GM12865 (cell line): ENCODE data around the gene SCARB1.

ENCODE experiments used
- DNase-seq: peaks from one replicate; pipeline ENCODE4 v3.0.0; 2010; ENCODE audit warnings: low read depth
- H3K4me3 ChIP-seq: 2 replicates; pipeline ENCODE4 v1.5.1; 2011; ENCODE audit warnings: mild to moderate bottlenecking, low read depth, low read length, control low read depth
- TF ChIP-seq, protein P1 (sequence below): IDR thresholded peaks from 2 replicates; pipeline ENCODE4 v1.5.1; 2011; ENCODE audit warnings: low read length, control low read depth, low read depth, inconsistent platforms; ENCODE audit not compliant: insufficient read depth; ENCODE audit errors: missing control alignments

SCARB1 gene

DNA sequence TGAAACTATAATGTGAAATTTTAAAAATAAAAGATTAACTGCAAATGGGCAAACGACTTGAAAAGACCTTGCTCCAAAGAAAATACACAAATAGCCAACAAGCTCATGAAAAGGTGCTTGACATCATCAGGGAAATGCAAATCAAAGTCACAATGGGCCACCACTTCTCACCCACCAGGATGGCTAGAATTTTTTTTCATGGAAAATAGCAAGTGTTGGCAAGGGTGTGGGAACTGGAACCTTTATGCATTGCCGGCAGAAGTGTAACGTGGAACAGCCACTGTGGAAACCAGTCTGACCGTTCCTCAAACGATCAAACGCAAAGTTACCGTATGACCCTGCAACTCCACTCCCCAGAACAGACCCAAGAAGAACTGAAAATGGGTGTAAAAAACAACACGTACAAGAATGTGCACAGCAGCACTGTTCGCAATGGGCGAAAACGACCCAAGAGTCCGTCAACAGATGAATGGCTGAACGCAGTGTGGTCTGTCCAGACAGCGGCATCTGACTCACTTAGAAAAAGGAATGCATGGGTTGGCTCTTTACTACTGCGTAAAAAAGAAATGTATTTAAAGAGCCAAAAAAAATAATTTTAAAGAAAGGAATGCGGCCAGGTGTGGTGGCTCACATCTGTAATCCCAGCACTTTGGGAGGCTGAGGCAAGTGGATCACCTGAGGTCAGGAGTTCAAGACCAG lies 40.2 kb downstream of the SCARB1 start:
- TF ChIP-seq, protein P1, sequence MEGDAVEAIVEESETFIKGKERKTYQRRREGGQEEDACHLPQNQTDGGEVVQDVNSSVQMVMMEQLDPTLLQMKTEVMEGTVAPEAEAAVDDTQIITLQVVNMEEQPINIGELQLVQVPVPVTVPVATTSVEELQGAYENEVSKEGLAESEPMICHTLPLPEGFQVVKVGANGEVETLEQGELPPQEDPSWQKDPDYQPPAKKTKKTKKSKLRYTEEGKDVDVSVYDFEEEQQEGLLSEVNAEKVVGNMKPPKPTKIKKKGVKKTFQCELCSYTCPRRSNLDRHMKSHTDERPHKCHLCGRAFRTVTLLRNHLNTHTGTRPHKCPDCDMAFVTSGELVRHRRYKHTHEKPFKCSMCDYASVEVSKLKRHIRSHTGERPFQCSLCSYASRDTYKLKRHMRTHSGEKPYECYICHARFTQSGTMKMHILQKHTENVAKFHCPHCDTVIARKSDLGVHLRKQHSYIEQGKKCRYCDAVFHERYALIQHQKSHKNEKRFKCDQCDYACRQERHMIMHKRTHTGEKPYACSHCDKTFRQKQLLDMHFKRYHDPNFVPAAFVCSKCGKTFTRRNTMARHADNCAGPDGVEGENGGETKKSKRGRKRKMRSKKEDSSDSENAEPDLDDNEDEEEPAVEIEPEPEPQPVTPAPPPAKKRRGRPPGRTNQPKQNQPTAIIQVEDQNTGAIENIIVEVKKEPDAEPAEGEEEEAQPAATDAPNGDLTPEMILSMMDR: no peak
- no peak for DNase-seq
- no peak overlapping the region for H3K4me3 ChIP-seq

DNA sequence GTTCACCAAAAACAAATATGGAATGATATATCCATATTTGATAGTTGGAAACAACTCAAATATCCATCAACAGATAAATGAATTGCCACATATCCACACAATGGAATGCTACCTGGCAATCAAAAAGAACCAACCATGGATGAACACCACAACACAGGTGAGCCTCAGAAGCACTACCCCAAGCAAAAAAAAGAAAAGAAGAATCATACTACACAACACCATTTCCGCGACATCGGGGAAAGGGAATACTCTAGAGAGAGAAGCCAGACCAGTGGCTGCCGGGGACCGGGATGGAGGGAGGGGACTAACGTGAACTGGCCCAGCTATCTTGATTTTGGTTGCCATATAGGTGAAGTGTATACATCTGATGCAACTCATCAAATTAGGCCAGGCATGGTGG lies 41.4 kb downstream of the SCARB1 start:
- TF ChIP-seq, protein P1: no peak

DNA sequence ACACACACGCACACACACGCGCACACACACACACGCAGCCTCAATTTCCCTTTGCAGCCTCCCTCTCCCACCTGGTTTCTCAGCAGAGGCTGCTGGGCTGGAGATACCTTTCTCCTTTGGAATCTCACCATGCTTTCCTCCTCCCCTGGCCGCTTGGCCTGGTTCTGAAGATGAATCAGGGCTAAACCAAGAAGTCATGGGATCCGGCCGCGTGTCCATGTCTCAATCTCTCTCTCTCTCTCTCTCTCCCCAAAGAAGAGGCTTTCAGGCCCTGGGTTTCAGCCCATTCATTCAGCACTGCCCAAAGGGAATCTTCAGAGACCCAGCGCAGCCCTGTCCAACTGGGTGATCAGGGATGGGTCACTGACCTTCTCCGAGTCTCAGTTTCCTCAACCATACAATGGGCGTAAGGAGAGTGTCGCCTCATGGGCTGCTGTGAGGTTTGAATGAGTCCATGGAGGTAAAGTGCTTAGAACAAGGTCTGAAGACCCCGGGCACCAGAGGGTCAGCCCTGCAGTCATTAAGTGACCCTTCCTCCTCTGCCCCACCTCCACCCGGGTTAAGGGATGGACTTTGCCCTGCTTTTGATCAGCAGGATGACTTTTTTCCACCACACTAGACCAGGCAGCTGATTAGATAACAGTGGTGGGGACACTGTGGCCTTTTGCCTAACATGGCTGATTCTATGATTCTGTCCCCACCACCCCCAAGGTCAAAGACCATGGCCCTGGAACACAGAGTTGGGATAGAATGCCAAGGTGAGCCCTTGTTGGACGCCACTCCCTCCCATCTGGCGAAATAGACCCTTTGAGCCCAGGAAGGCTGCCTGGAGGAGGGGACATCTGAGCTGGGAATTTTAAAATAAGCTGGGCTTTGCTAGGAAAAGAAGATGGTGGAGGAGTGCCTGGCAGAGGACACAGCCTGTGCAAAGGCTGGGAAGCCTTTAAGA lies 42.1 kb downstream of the SCARB1 start:
- H3K4me3 ChIP-seq: no peak overlapping the region
- TF ChIP-seq, protein P1: no peak
- DNase-seq: no peak

More for the DNA sequence above, 41.4 kb downstream of the SCARB1 start:
- DNase-seq: no peak
- no peak overlapping the region for H3K4me3 ChIP-seq

DNA sequence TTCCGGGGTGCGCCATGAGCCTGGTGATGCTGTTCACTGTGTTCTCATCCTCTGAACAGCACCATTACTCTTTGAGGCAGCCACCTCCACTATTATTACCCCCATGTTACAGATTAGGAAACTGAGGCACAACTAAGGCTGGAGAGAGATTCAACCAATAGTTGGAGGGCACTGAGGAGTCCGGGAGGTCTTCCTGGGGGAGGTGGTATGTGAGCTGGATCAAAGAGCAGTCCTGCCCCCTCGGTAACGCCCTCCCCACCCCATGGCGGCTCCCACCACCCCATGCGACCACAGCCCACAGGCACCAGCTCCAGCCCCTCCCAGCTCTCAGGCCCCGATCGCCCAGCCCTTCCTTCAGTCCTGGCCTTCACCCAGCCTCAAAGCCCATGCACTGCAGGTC lies 43.5 kb downstream of the SCARB1 start:
- TF ChIP-seq, protein P1: no peak
- H3K4me3 ChIP-seq: no peak overlapping the region
- DNase-seq: no peak

DNA sequence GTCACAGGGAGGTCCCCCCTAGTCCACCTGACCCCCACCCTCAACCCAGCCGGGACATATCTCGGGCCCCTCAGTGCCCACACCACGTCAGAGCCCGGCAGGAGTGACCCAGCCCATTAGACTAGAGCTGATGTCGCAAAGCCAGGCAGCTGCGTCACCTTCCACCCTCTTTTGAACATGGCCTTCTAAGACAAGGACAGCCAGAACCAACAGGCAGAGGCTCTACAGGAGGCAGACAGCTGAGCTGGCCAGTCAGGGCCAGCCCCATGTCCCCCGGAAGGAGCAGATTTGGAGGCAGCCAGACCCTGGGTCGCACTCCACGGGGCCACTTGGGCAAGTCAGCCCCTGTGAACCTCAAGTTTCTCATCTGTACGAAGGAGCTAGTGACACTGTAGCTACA lies 44.1 kb downstream of the SCARB1 start:
- H3K4me3 ChIP-seq: no peak overlapping the region
- TF ChIP-seq, protein P1: no peak
- no peak for DNase-seq

DNA sequence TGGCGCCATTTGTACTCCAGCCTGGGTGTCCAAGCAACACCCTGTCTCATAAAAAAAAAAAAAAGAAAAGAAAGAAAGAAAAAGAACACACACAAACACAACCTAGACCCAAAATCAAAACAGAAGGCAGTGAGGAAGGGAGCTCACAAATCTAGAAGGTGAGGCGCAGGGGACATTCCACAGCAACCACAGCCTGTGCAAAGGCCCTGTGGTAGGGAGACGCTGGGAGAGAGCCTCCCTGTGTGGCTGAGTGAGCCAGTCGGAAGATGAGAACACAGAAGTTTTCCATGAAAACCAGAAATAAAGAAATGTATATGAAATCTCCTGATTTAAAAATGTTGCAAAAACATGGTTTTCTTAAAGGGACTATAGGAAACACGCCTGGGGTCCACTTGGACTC lies 44.6 kb downstream of the SCARB1 start:
- no peak for DNase-seq
- TF ChIP-seq, protein P1: no peak
- H3K4me3 ChIP-seq: no peak overlapping the region
